Heart left ventricle (tissue), 16 donors: ENCODE data around the gene TAAR6. TPM values are rescaled to one million over a fixed set of nuclear protein-coding genes. Genes with fewer than 3 reads are reported as not detected.

Experiments used
- ATAC-seq, 4 donors: fragments of 200-7000 bp; cut with Tn5 transposase; one replicate each; pipeline ENCODE4 v1.9.1; 2020 to 2022; ENCODE audit warnings: moderate library complexity in 4 of 4, mild to moderate bottlenecking in 3 of 4, moderate number of reproducible peaks in 1 of 4
- DNase-seq, 5 donors: peaks; one replicate each; pipeline ENCODE4 v3.0.0-alpha.2; 2020
- H3K27ac ChIP-seq, 12 donors: fragments of 200-600 bp; sonication (generic) in 4 of 12; one replicate each; pipeline versions ENCODE4 v1.5.0 to v1.8.0; 2016 to 2022; ENCODE audit warnings: mild to moderate bottlenecking in 2 of 12
- H3K27me3 ChIP-seq, 9 donors: fragments of 200-600 bp; sonication (generic) in 2 of 9; one replicate each; pipeline versions ENCODE4 v1.5.1 to v1.8.0; 2016 to 2022; ENCODE audit warnings: mild to moderate bottlenecking in 3 of 9
- H3K36me3 ChIP-seq, 9 donors: fragments of 200-600 bp; sonication (generic) in 2 of 9; one replicate each; pipeline versions ENCODE4 v1.5.0 to v1.8.0; 2018 to 2022; ENCODE audit warnings: mild to moderate bottlenecking in 2 of 9
- H3K4me1 ChIP-seq, 12 donors: fragments of 200-600 bp; sonication (generic) in 4 of 12; one replicate each; pipeline versions ENCODE4 v1.5.0 to v1.8.0; 2016 to 2022; ENCODE audit warnings: mild to moderate bottlenecking in 3 of 12
- H3K4me3 ChIP-seq, 12 donors: fragments of 200-600 bp; sonication (generic) in 4 of 12; one replicate each; pipeline versions ENCODE4 v1.5.0 to v1.8.0; 2017 to 2022; ENCODE audit warnings: mild to moderate bottlenecking in 9 of 12, moderate library complexity in 4 of 12
- H3K9me3 ChIP-seq, 12 donors: fragments of 200-600 bp; sonication (generic) in 4 of 12; one replicate each; pipeline versions ENCODE4 v1.5.0 to v1.8.0; 2016 to 2022; ENCODE audit warnings: mild to moderate bottlenecking in 1 of 12
- CTCF ChIP-seq, 12 donors: fragments of 200-600 bp; sonication (generic) in 4 of 12; IDR thresholded peaks; one replicate each; pipeline versions ENCODE4 v1.5.0 to v1.8.0; 2018 to 2022; ENCODE audit warnings: antibody characterized with exemption in 12 of 12, mild to moderate bottlenecking in 5 of 12
- POLR2A ChIP-seq, 2 donors: fragments of 450-650 bp; IDR thresholded peaks; one replicate each; pipeline ENCODE4 v1.6.1; 2017; ENCODE audit warnings: antibody characterized with exemption in 2 of 2, mild to moderate bottlenecking in 2 of 2, moderate library complexity in 2 of 2
- WGBS, 4 donors: extraction: QIAGEN DNeasy Blood & Tissue Kit in 2 of 4; methylation state at CpG; one replicate each; pipeline versions ENCODE4 v1.1.5 to v1.1.7; 2013 to 2018; 5-methylcytosine and 5-hydroxymethylcytosine counted together
- intact Hi-C, 10 donors: fragments of 100-400 bp; cut with DNase I; formaldehyde crosslinking; loops; one replicate each; pipeline versions ENCODE4 v1.11.1 to v1.14.2; 2022
- polyA plus RNA-seq, 2 donors: library from polyadenylated mRNA; stranded (reverse); fragments of 200-250 nt; gene quantifications; one replicate each; pipeline ENCODE4 v1.2.3, GENCODE V29; 2013
- total RNA-seq, 9 donors: library from RNA; depleted of rRNA in 2 of 9; stranded (reverse); fragments of >200 nt in 2 of 9; fragmentation: NEBNext Ultra II Directional in 3 of 9; extraction: Animal tissue kit (Norgen Biotek cat#: 25700) in 3 of 9; gene quantifications; one replicate each; pipeline versions ENCODE4 v1.1.0 to v1.2.4, GENCODE V29; 2016 to 2023
- donor health status: ischemic (EF 13 %, LVEDD 7.1; RV severe dilation, severe dysfunction).
- donor health status: healthy with polysubstance abuse.
- donor health status: DM: no; HTN: yes; CAD: no.
- donor health status: DM: no; HTN: no; CAD: no.
- donor health status: ischemic (EF 25% LVEDD 6.9; RV normal size, moderate dysfunction).
- donor health status: ischemic (EF 25% LVEDD 5.7; RV mildly dilated, moderate dysfunction).
- donor health status: healthy.
- donor health status: DM: yes; HTN: yes; CAD: no.
- donor health status: ischemic (EF 35%, LVEDD 5.7; RV mildly dilated, moderate dysfunction).
- donor health status: nonischemic (EF 11% LVEDD 7.7; RV severe dilation, severe dysfunction).
- donor health status: DM: yes; HTN: yes; CAD: no.
- donor health status: PGD.
- donor health status: ischemic (EF 29% LVEDD 5.4; RV normal size, mild dysfunction).
- donor health status: nonischemic (EF 23%, LVEDD 6.1; RV moderate dilation, normal function).

TAAR6 gene
- total and polyA plus RNA-seq, 11 donors, result not detected

GRCh38 chr6:132537145-132537544 lies 33.0 kb upstream of the TAAR6 start:
- Histone ChIP-seq H3K27ac (no peak overlapping the region), H3K36me3 (no peaks in the 10 kb centered on the region), H3K4me1 (no peaks in the 10 kb centered on the region), H3K27me3 (peaks cover 0 to 30% (median 8%) of the 10 kb centered on the region in 9 donors), H3K9me3 (peaks cover 0 to 8% (median 0%) of the 10 kb centered on the region in 12 donors), H3K4me3 (no peak overlapping the region)
- DNase-seq (no peak), ATAC-seq (no peak)
- intact Hi-C loops, result loop anchor here in 6 of 10 donors (10.0 kb wide), 6 partner anchors 128 to 1388 kb away; partner anchors contain the start of gene SLC18B1 (in 2 of the 6)
- TF ChIP-seq POLR2A (IDR thresholded peaks at IDR 0.05), result no peak
- TF ChIP-seq CTCF (IDR thresholded peaks at IDR 0.05), result no peak
- 86 to 90% (median 87%) methylated on average over 3 of the region's 3 CpGs for WGBS, 4 donors

GRCh38 chr6:132537977-132538376 lies 32.1 kb upstream of the TAAR6 start, which contains the start of gene TAAR9:
TSS of gene TAAR9 (plus strand) at chr6:132538277. CDS start at chr6:132538290, 13 bp downstream.
- WGBS, 4 donors, result 75 to 79% (median 76%) methylated on average over 4 of the region's 4 CpGs
- H3K27me3 ChIP-seq, result peaks cover 0 to 30% (median 8%) of the 10 kb centered on the region in 9 donors
- no peak within 1 kb of the TSS for H3K4me3 ChIP-seq
- H3K27ac ChIP-seq, result no peak within 1 kb of the TSS
- intact Hi-C loops, result loop anchor here in 6 of 10 donors (10.0 kb wide), 6 partner anchors 127 to 1387 kb away; partner anchors contain the start of gene SLC18B1 (in 2 of the 6)
- DNase-seq, result no peak
- TF ChIP-seq POLR2A (IDR thresholded peaks at IDR 0.05), result no peak
- no peak for TF ChIP-seq CTCF (IDR thresholded peaks at IDR 0.05)
- no peaks in the 10 kb centered on the region for H3K4me1 ChIP-seq
- H3K36me3 ChIP-seq, result no peaks in the 10 kb centered on the region
- peaks cover 0 to 8% (median 0%) of the 10 kb centered on the region in 12 donors for H3K9me3 ChIP-seq
- no peak for ATAC-seq

- H3K9me3 ChIP-seq, result no peaks in the 10 kb centered on the region
- no peaks in the 10 kb centered on the region for H3K36me3 ChIP-seq
- no peak for TF ChIP-seq CTCF (IDR thresholded peaks at IDR 0.05)
- ATAC-seq (no peak), DNase-seq (no peak)
- H3K27ac ChIP-seq, result no peak overlapping the region
- intact Hi-C loops, result no loop called here
- H3K4me3 ChIP-seq, result no peak overlapping the region
- H3K4me1 ChIP-seq, result no peaks in the 10 kb centered on the region
- H3K27me3 ChIP-seq, result peaks cover 0 to 18% (median 0%) of the 10 kb centered on the region in 9 donors
Measured at GRCh38 chr6:132544826-132545225, 25.3 kb upstream of the TAAR6 start.

GRCh38 chr6:132548746-132549463 lies 21.2 kb upstream of the TAAR6 start:
- Histone ChIP-seq H3K27me3 (peaks cover 0 to 19% (median 0%) of the 10 kb centered on the region in 9 donors), H3K4me3 (no peak overlapping the region), H3K4me1 (no peaks in the 10 kb centered on the region), H3K36me3 (no peaks in the 10 kb centered on the region), H3K27ac (no peak overlapping the region), H3K9me3 (no peaks in the 10 kb centered on the region)
- TF ChIP-seq POLR2A (IDR thresholded peaks at IDR 0.05) (no peak), CTCF (IDR thresholded peaks at IDR 0.05) (no peak)
- 81 to 91% (median 83%) methylated on average over 4 of the region's 4 CpGs for WGBS, 4 donors
- ATAC-seq, result no peak
- DNase-seq, result no peak
- intact Hi-C loops, result no loop called here
